Keratinocyte (primary cell): ENCODE measurements around the gene FCSK. TPM values are rescaled to one million over a fixed set of nuclear protein-coding genes. Genes with fewer than 3 reads are reported as not detected.

ENCODE experiments used
- DNase-seq: peaks from one replicate; pipeline ENCODE4 v3.0.0-alpha.2; 2011; ENCODE audit warnings: low read depth, missing footprints, low spot score
- FAIRE-seq: peaks from 2 replicates; lab custom pipeline; 2011; peaks lifted over from hg19 to GRCh38; lab: Jason Lieb, UNC
- H2AFZ ChIP-seq: 2 replicates; pipeline ENCODE4 v1.6.0; 2012; ENCODE audit warnings: low read length, control low read depth, inconsistent platforms; ENCODE audit not compliant: control insufficient read depth
- H3K27ac ChIP-seq: 2 replicates; pipeline ENCODE4 v1.5.1; 2011; ENCODE audit warnings: low read length; ENCODE audit not compliant: control insufficient read depth, insufficient read depth
- H3K27me3 ChIP-seq: 3 replicates; pipeline ENCODE4 v1.6.0; 2011; ENCODE audit warnings: low read length; ENCODE audit not compliant: control insufficient read depth, insufficient read depth; ENCODE audit errors: extremely low read depth
- H3K36me3 ChIP-seq, 2 experiments: 2 replicates in 1 of 2; 3 replicates in 1 of 2; pipeline ENCODE4 v1.5.1; 2011; ENCODE audit warnings: low read length in 2 of 2, mild to moderate bottlenecking in 1 of 2; ENCODE audit not compliant: control insufficient read depth in 2 of 2, insufficient read depth in 2 of 2; ENCODE audit errors: extremely low read depth in 1 of 2
- H3K4me1 ChIP-seq: 3 replicates; pipeline ENCODE4 v1.5.1; 2011; ENCODE audit warnings: low read length; ENCODE audit not compliant: control insufficient read depth, insufficient read depth; ENCODE audit errors: extremely low read depth
- H3K4me2 ChIP-seq: 3 replicates; pipeline ENCODE4 v1.6.0; 2011; ENCODE audit warnings: low read depth, low read length; ENCODE audit not compliant: control insufficient read depth, insufficient read depth; ENCODE audit errors: extremely low read depth
- H3K4me3 ChIP-seq, 3 experiments: fragments of 200-600 bp in 1 of 3; sonication (generic) in 1 of 3; 2 replicates in 2 of 3; 3 replicates in 1 of 3; pipeline ENCODE4 v1.5.1; 2011 to 2016; ENCODE audit warnings: low read length in 3 of 3, mild to moderate bottlenecking in 3 of 3, control low read depth in 2 of 3, inconsistent platforms in 1 of 3, low read depth in 1 of 3, mixed read lengths in 1 of 3, mixed run types in 1 of 3, moderate library complexity in 1 of 3; ENCODE audit not compliant: control insufficient read depth in 2 of 3, insufficient read depth in 2 of 3; ENCODE audit errors: extremely low read depth in 1 of 3
- H3K79me2 ChIP-seq: 2 replicates; pipeline ENCODE4 v1.6.0; 2012; ENCODE audit warnings: low read length; ENCODE audit not compliant: control insufficient read depth, insufficient read depth
- H3K9ac ChIP-seq: 3 replicates; pipeline ENCODE4 v1.6.0; 2011; ENCODE audit warnings: low read length; ENCODE audit not compliant: control insufficient read depth, insufficient read depth; ENCODE audit errors: extremely low read depth
- H3K9me1 ChIP-seq: 3 replicates; pipeline ENCODE4 v1.6.0; 2011; ENCODE audit warnings: low read length; ENCODE audit not compliant: control insufficient read depth, insufficient read depth; ENCODE audit errors: extremely low read depth
- H3K9me3 ChIP-seq: 2 replicates; pipeline ENCODE4 v1.5.1; 2012; ENCODE audit warnings: low read depth, low read length; ENCODE audit not compliant: control insufficient read depth
- H4K20me1 ChIP-seq: 3 replicates; pipeline ENCODE4 v1.6.0; 2011; ENCODE audit warnings: low read length; ENCODE audit not compliant: control insufficient read depth, insufficient read depth; ENCODE audit errors: extremely low read depth
- CTCF ChIP-seq, 3 experiments: IDR thresholded peaks in 1 of 3; conservative IDR thresholded peaks in 1 of 3; optimal IDR thresholded peaks in 1 of 3; 2 replicates in 2 of 3; 3 replicates in 1 of 3; pipeline versions ENCODE3 to v1.5.1; 2011; ENCODE audit warnings: low read length in 3 of 3, mild to moderate bottlenecking in 3 of 3, moderate library complexity in 2 of 3, control low read depth in 1 of 3, inconsistent platforms in 1 of 3; ENCODE audit not compliant: insufficient read depth in 2 of 3; ENCODE audit errors: extremely low read depth in 1 of 3
- EZH2 ChIP-seq: IDR thresholded peaks from one replicate; pipeline ENCODE4 v1.6.1; 2012; ENCODE audit warnings: inconsistent platforms, mild to moderate bottlenecking, low read length, moderate library complexity
- dilution Hi-C: fragments of 300-500 bp; cut with MboI; formaldehyde crosslinking; loops from one replicate; pipeline ENCODE4 v1.7.0; 2020; ENCODE audit warnings: low sequenced_read_pairs; ENCODE audit not compliant: extremely low pct_ligation_motif_present
- polyA plus RNA-seq, 5 experiments: library from polyadenylated mRNA; depleted of rRNA in 3 of 5; stranded (reverse) in 3 of 5; stranded (forward) in 1 of 5; unstranded in 1 of 5; fragments of >200 nt; gene quantifications; 1 replicate in 1 of 5; 2 replicates in 3 of 5; 3 replicates in 1 of 5; pipeline versions ENCODE4 v1.2.1 to v1.2.3, GENCODE V29; 2011 to 2012; ENCODE audit warnings: missing spikeins in 2 of 5, low read depth in 1 of 5, low replicate concordance in 1 of 5

The FCSK gene
- polyA plus RNA-seq, 1 donor (not counting 4 experiments of a cell fraction or from before 2014, with no cell fraction given), result 6.5 TPM

GRCh38 chr16:70429888-70430666 is 24.3 kb upstream of the FCSK start:
- H2AFZ ChIP-seq, result no peak overlapping the region
- H4K20me1 ChIP-seq, result no peaks in the 10 kb centered on the region
- no peaks in the 10 kb centered on the region for H3K36me3 ChIP-seq
- H3K4me2 ChIP-seq, result no peak overlapping the region
- no peak overlapping the region for H3K4me3 ChIP-seq
- FAIRE-seq (no peak), DNase-seq (no peak)
- no peak overlapping the region for H3K27ac ChIP-seq
- H3K27me3 ChIP-seq, result no peaks in the 10 kb centered on the region
- peaks cover 16% of the 10 kb centered on the region for H3K4me1 ChIP-seq
- no peak for TF ChIP-seq EZH2
- TF ChIP-seq CTCF (optimal IDR thresholded peaks at IDR 0.05 in 1 of 3, IDR thresholded peaks at IDR 0.05 in 1 of 3, conservative IDR thresholded peaks at IDR 0.05 in 1 of 3; ENCODE audit: extremely low read depth in 1 of 3, insufficient read depth in 2 of 3, low read length in 3 of 3), result no peak
- peaks cover 3% of the 10 kb centered on the region for H3K9me1 ChIP-seq
- no peak overlapping the region for H3K9ac ChIP-seq
- no peaks in the 10 kb centered on the region for H3K9me3 ChIP-seq
- dilution Hi-C loops, result no loop called here
- H3K79me2 ChIP-seq, result peaks cover 5% of the 10 kb centered on the region

- Histone ChIP-seq H3K4me3 (no peak overlapping the region), H3K9me3 (no peaks in the 10 kb centered on the region), H3K27ac (no peak overlapping the region), H3K9me1 (peaks cover 3% of the 10 kb centered on the region), H3K4me1 (peaks cover 16% of the 10 kb centered on the region), H4K20me1 (no peaks in the 10 kb centered on the region), H3K79me2 (peaks cover 5% of the 10 kb centered on the region), H3K27me3 (no peaks in the 10 kb centered on the region), H3K36me3 (no peaks in the 10 kb centered on the region), H2AFZ (no peak overlapping the region), H3K9ac (no peak overlapping the region), H3K4me2 (no peak overlapping the region)
- FAIRE-seq (no peak), DNase-seq (no peak)
- no peak for TF ChIP-seq EZH2
- no peak for TF ChIP-seq CTCF (optimal IDR thresholded peaks at IDR 0.05 in 1 of 3, IDR thresholded peaks at IDR 0.05 in 1 of 3, conservative IDR thresholded peaks at IDR 0.05 in 1 of 3; ENCODE audit: extremely low read depth in 1 of 3, insufficient read depth in 2 of 3, low read length in 3 of 3)
- dilution Hi-C loops, result no loop called here
Observed at GRCh38 chr16:70430667-70431536, 23.5 kb upstream of the FCSK start.
